Activated naive CD4-positive, alpha-beta T cell treated with anti-CD3 and anti-CD28 coated beads for 36 hours (primary cell): Measurements from ENCODE around the gene SMG6. TPM values are rescaled to one million over a fixed set of nuclear protein-coding genes. Genes with fewer than 3 reads are reported as not detected.
A peak's percentile ranks its signal among the peaks of the same experiment; 100 is the strongest.
"Not testable (repeated sequence)": the region's sequence is repeated elsewhere in the genome, so short reads cannot be mapped to it uniquely, and the experiment has no call there.

Source experiments
- CTCF ChIA-PET: fragments of 350-600 bp; sonication (Branson Sonifier 250); formaldehyde crosslinking; loops from one replicate; lab custom pipeline; 2021; ENCODE audit warnings: antibody characterized with exemption; lab: Charles Lee
- DNase-seq: peaks from one replicate; pipeline ENCODE4 v3.0.0-alpha.2; 2020
- H3K27ac Mint-ChIP-seq: one replicate; pipeline ENCODE4 v1.8.0; 2021; ENCODE audit warnings: mild to moderate bottlenecking, mixed read lengths
- H3K27me3 Mint-ChIP-seq: one replicate; pipeline ENCODE4 v1.8.0; 2021; ENCODE audit warnings: low read depth, mixed read lengths
- H3K36me3 Mint-ChIP-seq: one replicate; pipeline ENCODE4 v1.8.0; 2021; ENCODE audit warnings: low read depth, mixed read lengths
- H3K4me1 Mint-ChIP-seq: one replicate; pipeline ENCODE4 v1.8.0; 2021; ENCODE audit warnings: low read depth, mixed read lengths
- H3K4me3 Mint-ChIP-seq: one replicate; pipeline ENCODE4 v1.8.0; 2021; ENCODE audit warnings: mild to moderate bottlenecking, moderate library complexity, mixed read lengths
- H3K9me3 Mint-ChIP-seq: one replicate; pipeline ENCODE4 v1.8.0; 2021; ENCODE audit warnings: mixed read lengths
- intact Hi-C: fragments of 100-400 bp; cut with micrococcal nuclease; formaldehyde crosslinking; loops from one replicate; pipeline ENCODE4 v1.15.1; 2023
- total RNA-seq, 2 experiments: library from RNA; stranded (reverse); gene quantifications; one replicate each; pipeline ENCODE4 v1.2.3, GENCODE V29; 2021

SMG6 gene
- total RNA-seq, 2 experiments from 2014 or later = 18.8 to 20.7 TPM

DNA sequence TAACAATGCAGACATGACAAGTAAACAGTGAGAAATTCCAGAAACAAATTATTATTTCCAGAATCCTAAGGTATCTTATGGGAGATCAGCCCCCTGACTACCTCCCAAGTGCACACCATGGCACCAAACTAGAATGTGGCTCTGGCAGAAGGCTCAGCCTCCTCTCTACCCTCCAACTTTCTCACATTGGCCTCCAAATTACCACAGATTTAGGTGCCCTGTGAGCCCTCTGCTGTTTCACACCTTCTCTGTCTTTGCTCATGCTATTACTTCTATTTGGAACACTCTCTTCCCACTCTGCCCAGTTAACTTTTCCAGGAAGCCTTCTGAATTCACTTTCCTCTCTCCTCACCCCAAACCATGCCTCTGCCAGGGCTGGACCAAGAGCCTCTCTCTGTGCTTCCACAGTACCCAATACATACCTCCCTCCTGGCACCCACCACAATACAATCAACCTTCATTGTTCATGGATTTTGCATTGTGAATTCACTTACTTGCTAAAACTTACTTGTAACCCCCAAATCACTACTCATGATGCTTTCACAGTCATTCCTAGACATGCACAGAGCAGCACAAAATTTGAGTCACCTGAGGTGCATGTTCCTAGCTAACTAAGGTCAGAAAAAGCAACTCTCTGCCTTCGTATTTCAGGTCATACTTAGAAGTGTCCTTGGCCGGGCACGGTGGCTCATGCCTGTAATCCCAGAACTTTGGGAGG, 31.4 kb downstream of the SMG6 start:
- DNase-seq = peak; percentile 52
- Mint-ChIP-seq H3K4me3 (peak overlapping the region; percentile 32), H3K4me1 (peaks cover 68% of the 10 kb centered on the region), H3K36me3 (peaks cover 38% of the 10 kb centered on the region), H3K27me3 (no peaks in the 10 kb centered on the region), H3K27ac (peak overlapping the region; percentile 94), H3K9me3 (no peaks in the 10 kb centered on the region)
- intact Hi-C loops = loop anchor here (1.0 to 2.0 kb wide), 2 partner anchors 9 to 17 kb away; no protein-coding TSS in a partner anchor
- CTCF ChIA-PET = interaction anchor here (0.7 to 0.8 kb wide), 3 partner anchors 9 to 50 kb away, joined by 3 read pairs; no protein-coding TSS in a partner anchor

- CTCF ChIA-PET = interaction anchor here (0.6 to 5.4 kb wide), 6 partner anchors 9 to 212 kb away, joined by 3 to 38 read pairs (median 8); partner anchors contain the start of gene HIC1
- peak overlapping the region; percentile 100 for H3K27ac Mint-ChIP-seq
- H3K4me1 Mint-ChIP-seq = peaks cover 84% of the 10 kb centered on the region
- H3K36me3 Mint-ChIP-seq = peaks cover 20% of the 10 kb centered on the region
- H3K4me3 Mint-ChIP-seq = peak overlapping the region; percentile 76
- H3K27me3 Mint-ChIP-seq = no peaks in the 10 kb centered on the region
- intact Hi-C loops = loop anchor here (5.0 kb wide), 1 partner anchor 550 kb away; no protein-coding TSS in a partner anchor
- no peak for DNase-seq
- H3K9me3 Mint-ChIP-seq = no peaks in the 10 kb centered on the region
These were observed 36.2 kb downstream of the SMG6 start for GRCh38 chr17:2267354-2267753.

DNA sequence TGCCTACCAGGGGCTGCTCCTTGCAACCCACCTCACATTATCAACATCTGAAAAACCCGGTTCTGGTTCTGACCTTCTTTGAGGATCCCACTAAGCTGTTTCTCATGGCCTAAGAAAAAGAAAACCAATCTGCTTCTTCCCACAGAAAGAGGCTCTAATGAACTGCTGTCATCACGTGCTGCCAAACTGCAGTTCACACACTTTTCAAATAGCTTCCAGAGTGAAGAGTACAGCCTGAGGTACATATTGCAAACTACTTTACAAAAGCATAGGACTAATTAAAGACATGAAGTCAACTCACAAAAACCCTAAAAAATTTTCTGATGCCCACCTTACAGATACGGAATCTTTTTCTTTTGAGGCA, 36.7 kb downstream of the SMG6 start:
- intact Hi-C loops = loop anchor here (1.0 to 5.0 kb wide), 2 partner anchors 13 to 550 kb away; no protein-coding TSS in a partner anchor
- CTCF ChIA-PET = interaction anchor here (0.8 to 5.4 kb wide), 5 partner anchors 8 to 212 kb away, joined by 3 to 38 read pairs (median 11); partner anchors contain the start of gene HIC1
- Mint-ChIP-seq H3K27me3 (no peaks in the 10 kb centered on the region), H3K4me1 (peaks cover 84% of the 10 kb centered on the region), H3K4me3 (peak overlapping the region; percentile 76), H3K9me3 (no peaks in the 10 kb centered on the region), H3K27ac (peak overlapping the region; percentile 100), H3K36me3 (peaks cover 16% of the 10 kb centered on the region)
- no peak for DNase-seq

- Mint-ChIP-seq H3K4me1 (peaks cover 88% of the 10 kb centered on the region), H3K27ac (peak overlapping the region; percentile 100), H3K9me3 (no peaks in the 10 kb centered on the region), H3K4me3 (peak overlapping the region; percentile 76), H3K27me3 (no peaks in the 10 kb centered on the region), H3K36me3 (peaks cover 22% of the 10 kb centered on the region)
- intact Hi-C loops = loop anchor here (1.0 to 5.0 kb wide), 2 partner anchors 12 to 549 kb away; no protein-coding TSS in a partner anchor
- peak; percentile 94 for DNase-seq
- CTCF ChIA-PET = interaction anchor here (1.3 to 5.4 kb wide), 4 partner anchors 8 to 211 kb away, joined by 5 to 38 read pairs (median 14); partner anchors contain the start of gene HIC1
These were observed 37.3 kb downstream of the SMG6 start for GRCh38 chr17:2266045-2266864.

- not testable (repeated sequence) for H3K27me3 Mint-ChIP-seq, DNase-seq, H3K9me3 Mint-ChIP-seq
- Mint-ChIP-seq H3K4me1 (peaks cover 85% of the 10 kb centered on the region), H3K27ac (peak overlapping the region; percentile 100), H3K4me3 (peak overlapping the region; percentile 76), H3K36me3 (peaks cover 21% of the 10 kb centered on the region)
- intact Hi-C loops = loop anchor here (5.0 kb wide), 1 partner anchor 548 kb away; no protein-coding TSS in a partner anchor
- CTCF ChIA-PET = interaction anchor here (0.7 to 5.4 kb wide), 6 partner anchors 12 to 210 kb away, joined by 3 to 38 read pairs (median 6); partner anchors contain the start of gene HIC1
These were observed 38.4 kb downstream of the SMG6 start for GRCh38 chr17:2265166-2265565.

GRCh38 chr17:2264067-2264860, 39.3 kb downstream of the SMG6 start:
- peaks cover 17% of the 10 kb centered on the region for H3K36me3 Mint-ChIP-seq
- intact Hi-C loops = loop anchor here (5.0 kb wide), 1 partner anchor 138 kb away; the partner anchor contains the start of gene MNT
- DNase-seq = no peak
- H3K9me3 Mint-ChIP-seq = no peaks in the 10 kb centered on the region
- H3K4me1 Mint-ChIP-seq = peaks cover 85% of the 10 kb centered on the region
- peak overlapping the region; percentile 100 for H3K27ac Mint-ChIP-seq
- no peaks in the 10 kb centered on the region for H3K27me3 Mint-ChIP-seq
- CTCF ChIA-PET = interaction anchor here (0.7 to 5.4 kb wide), 7 partner anchors 11 to 212 kb away, joined by 3 to 38 read pairs (median 4); partner anchors contain the start of gene HIC1
- H3K4me3 Mint-ChIP-seq = peak overlapping the region; percentile 76

- CTCF ChIA-PET = interaction anchor here (0.6 to 5.4 kb wide), 8 partner anchors 10 to 212 kb away, joined by 3 to 38 read pairs (median 5); partner anchors contain the start of gene HIC1
- DNase-seq = no peak
- Mint-ChIP-seq H3K4me3 (peak overlapping the region; percentile 64), H3K4me1 (peaks cover 92% of the 10 kb centered on the region), H3K36me3 (peaks cover 20% of the 10 kb centered on the region), H3K27me3 (no peaks in the 10 kb centered on the region), H3K9me3 (no peaks in the 10 kb centered on the region), H3K27ac (peak overlapping the region; percentile 100)
- intact Hi-C loops = loop anchor here (1.0 to 5.0 kb wide), 2 partner anchors 9 to 139 kb away; partner anchors contain the start of gene MNT
These were observed 40.2 kb downstream of the SMG6 start for GRCh38 chr17:2263183-2264066.

GRCh38 chr17:2262135-2262587, 41.4 kb downstream of the SMG6 start:
- CTCF ChIA-PET = interaction anchor here (0.9 to 1.5 kb wide), 5 partner anchors 8 to 208 kb away, joined by 3 to 7 read pairs (median 6); partner anchors contain the start of gene HIC1
- no peak for DNase-seq
- no peaks in the 10 kb centered on the region for H3K27me3 Mint-ChIP-seq
- peaks cover 89% of the 10 kb centered on the region for H3K4me1 Mint-ChIP-seq
- H3K36me3 Mint-ChIP-seq = peaks cover 18% of the 10 kb centered on the region
- peak overlapping the region; percentile 100 for H3K27ac Mint-ChIP-seq
- intact Hi-C loops = loop anchor here (5.0 kb wide), 1 partner anchor 140 kb away; the partner anchor contains the start of gene MNT
- H3K9me3 Mint-ChIP-seq = no peaks in the 10 kb centered on the region
- peak overlapping the region; percentile 6 for H3K4me3 Mint-ChIP-seq

- CTCF ChIA-PET = interaction anchor here (0.6 to 4.4 kb wide), 9 partner anchors 8 to 205 kb away, joined by 3 to 27 read pairs (median 4); partner anchors contain the start of gene HIC1
- Mint-ChIP-seq H3K27me3 (no peaks in the 10 kb centered on the region), H3K4me3 (peak overlapping the region; percentile 72), H3K36me3 (peaks cover 23% of the 10 kb centered on the region), H3K27ac (peak overlapping the region; percentile 100), H3K9me3 (no peaks in the 10 kb centered on the region), H3K4me1 (peaks cover 71% of the 10 kb centered on the region)
- peak; percentile 96 for DNase-seq
- intact Hi-C loops = loop anchor here (5.0 kb wide), 1 partner anchor 142 kb away; the partner anchor contains the start of gene MNT
These were observed 43.6 kb downstream of the SMG6 start for GRCh38 chr17:2259769-2260536.
